AML-193 (cell line): ENCODE results near the gene PEA15.

ENCODE experiments used
- DNase-seq, 2 experiments: peaks; one replicate each; lab custom pipeline; 2025; lab: John Stamatoyannopoulos, UW

The PEA15 gene

DNA sequence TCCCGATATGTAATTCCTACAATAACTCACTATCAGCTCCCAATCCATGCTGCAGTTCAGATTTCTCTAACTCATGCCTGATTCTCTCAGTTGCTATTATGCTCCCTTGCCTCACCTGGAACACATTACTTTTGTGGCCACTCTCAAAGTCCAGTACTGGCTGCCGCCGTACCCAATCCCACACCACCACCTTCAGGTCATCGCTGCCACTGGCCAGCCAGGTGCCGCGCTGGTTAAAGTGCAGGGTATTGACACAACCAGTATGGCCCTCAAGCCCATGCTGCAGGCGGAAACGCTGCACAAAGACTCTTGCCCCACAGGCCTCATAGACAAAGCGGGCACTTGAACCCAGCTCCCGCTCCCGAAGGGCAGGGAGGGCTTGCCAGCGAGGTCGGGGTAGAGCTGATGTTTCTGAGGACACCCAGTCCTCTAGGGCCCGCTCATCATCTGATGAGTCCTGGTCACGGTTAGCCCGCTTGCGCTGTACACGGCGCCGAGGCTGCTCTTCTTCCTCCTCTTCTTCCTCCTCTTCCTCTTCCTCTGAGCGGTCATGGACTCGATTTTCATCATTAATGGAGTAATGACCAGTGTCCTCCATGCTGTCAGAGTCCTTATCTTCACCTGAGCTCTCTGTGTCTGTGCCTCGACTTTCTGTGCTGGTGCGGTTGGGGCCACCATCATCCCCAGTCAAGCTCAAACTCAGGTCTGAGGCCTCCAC, 34.6 kb downstream of the PEA15 start:
- DNase-seq = no peak

DNA sequence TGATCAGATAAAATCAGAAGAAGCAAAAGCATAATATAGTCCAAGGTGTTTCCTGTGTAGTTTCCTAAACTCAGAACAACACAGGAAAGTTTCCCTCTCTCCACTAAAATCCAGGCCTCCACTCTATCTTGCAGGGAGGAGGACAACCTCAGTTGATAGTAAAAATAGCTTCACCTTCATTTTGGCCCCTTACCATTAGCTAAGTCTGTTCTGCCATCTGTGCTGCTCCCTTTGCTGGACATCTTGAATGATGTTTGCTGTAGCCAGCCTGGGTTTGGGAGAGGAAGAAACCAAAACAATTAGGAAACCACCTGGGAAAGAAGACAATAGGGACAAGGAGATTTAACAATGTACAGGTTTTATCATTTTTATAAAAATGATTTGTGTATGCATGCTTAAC, 38.6 kb downstream of the PEA15 start:
- no peak for DNase-seq

DNA sequence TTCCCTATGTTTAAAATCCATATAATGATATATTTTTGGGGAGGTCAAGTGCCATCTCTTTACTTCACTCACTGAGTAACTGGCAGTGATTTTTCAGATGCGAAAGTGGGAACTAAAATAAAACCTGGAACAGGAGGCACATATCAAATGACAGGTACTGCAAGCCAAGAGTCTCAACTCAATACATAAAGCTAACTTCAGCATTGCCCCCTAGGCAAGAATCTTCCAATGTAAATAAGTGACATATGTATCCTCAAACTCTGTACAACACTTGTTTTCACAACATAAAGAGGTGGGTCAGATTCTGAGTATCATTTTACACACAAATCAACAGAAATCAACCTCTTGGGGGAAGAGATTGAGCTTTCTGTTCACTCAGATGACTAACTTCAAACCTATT, 39.0 kb downstream of the PEA15 start:
- no peak for DNase-seq

DNA sequence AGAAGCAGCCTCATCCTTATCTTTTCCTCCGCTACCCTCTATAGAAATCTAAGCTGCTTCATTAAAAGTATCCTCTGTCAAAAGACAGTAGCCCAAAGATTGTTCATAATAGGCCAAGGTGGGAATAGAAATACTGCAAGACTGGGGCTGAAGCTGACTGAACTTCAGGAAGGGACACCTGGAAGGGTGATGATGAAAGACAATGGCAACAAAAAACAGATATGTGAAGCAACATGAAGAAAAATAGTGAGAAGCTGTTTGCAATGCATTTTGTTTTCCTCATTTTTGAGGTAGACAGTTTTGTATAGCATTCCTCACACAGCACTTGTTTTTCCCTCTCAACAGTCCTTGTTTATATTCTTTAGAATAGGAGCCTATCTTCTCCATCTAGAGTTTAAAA, 40.2 kb downstream of the PEA15 start:
- DNase-seq = no peak

DNA sequence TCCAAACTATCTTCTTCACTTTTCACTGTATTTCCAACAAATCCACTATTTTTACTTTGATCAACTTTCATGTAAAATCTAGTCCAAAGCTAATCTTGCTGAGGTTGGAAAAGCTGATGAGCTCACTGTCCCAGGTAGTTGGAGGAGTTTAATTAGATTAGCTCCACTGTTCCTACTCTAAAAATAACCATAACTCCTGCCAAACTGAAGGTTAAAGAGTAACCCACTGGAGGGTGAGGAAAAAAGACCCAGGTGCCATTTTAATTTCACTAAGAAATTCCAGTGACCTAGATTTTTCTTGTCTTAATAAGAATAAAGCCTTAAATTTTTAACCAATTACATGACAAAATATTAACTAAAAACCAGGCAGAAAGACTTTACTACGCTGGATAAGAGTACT, 41.9 kb downstream of the PEA15 start:
- DNase-seq = no peak

DNA sequence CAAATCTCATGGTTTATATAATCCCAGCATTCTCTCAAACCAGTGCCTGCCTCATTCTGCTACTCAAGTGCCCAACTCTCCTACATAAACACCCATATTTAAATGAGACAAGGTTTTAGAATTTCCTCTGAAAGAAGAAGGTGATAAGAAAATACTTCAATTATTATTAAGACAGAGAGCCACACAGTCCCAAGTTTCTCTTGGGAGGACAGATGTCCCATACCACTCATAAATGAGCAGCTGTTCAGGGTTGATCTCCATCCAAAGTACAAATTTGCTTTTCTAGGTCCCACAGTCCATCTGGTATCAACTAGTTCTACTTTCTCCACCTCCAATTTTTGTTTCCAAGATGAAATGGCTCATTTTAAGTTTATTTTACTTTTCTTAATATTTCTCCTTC, 45.8 kb downstream of the PEA15 start:
- DNase-seq = no peak

DNA sequence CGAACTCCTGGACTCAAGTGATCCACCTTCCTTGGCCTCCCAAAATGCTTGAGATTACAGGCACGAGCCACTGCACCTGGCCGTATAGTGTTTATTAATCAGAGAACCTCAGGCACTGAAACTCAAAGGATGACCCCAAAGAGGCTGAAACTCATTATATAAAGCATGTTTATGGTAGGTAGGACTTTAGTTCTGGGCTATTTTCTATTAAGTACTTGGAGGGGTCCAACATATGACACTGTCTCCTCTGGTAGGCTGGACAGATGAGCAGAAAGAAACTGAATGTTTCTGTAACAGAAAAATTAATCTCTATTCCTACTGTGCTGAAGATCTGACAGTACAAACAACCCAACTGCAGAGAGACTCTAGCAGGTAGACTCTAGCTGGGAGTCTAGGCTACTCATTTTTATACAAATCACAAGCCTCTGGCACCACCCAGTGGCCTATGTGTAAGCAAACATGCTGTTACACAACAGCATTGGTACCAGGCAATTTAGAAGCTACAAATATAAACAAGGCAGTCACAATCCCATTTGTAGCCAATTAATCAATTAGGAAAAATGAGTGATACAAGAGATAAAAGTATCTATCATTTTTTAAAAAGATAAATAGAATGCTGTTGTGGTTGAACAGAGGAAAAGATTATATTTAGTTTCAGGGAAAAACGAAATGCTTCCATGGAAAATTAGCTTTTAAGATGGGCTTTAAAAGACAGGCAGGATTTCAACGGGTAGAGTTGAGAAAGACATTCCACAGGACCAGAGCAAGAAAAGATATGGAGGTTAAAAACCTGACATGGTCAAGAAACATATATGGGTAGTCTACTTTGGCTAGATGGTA, 46.7 kb downstream of the PEA15 start:
- peak; percentile 49 to 67 for DNase-seq

DNA sequence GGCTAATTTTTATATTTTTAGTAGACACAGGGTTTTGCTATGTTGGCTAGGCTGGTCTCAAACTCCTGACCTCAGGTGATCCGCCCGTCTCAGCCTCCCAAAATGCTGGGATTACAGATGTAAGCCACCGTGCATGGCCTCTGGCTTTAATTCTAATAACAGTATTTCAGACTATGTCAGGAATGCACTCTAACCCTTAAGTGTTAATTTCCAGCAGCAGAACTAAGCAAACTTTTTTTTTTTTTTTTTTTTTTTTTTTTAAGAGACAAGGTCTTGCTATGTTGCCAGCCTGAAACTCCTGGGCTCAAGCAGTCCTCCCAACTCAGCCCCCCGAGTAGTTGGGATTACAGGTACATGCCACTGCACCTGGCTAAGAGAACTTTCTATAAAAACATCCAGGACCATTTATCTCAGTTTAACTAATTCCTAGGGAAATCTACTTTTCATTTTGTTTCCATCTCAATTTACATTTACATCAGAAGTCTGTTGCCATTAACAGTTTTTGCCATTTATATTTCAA, 50.7 kb downstream of the PEA15 start:
- DNase-seq = no peak

DNA sequence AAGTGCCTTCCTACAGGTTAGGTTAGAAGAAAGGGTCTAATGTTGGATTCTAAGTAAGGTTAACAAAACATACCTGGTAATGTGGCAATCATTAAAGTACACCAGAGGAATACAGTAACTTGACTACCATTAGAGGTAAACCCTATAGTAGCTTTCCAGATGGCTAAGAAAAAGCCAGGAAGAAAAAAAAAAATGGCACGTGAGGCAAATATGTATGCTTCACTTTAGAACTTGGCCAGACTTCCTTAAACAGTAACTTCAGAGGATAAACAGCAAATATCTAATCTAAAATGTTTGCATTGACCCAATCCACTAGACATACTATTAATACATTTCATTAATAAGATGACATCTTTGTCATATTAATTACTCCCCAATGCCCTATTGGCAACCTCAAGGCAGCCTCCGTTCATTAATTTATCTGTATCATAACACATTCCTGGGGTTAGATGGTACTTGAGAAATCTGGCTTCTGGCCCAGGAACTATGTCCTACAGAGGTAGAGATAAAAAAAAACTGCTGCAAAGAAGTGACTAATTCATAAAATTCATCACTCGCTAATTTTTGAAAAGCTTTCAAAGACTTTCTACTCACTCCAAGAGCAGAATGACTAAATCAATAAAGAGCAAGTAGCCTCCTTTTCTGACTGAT, 51.3 kb downstream of the PEA15 start:
- no peak for DNase-seq

DNA sequence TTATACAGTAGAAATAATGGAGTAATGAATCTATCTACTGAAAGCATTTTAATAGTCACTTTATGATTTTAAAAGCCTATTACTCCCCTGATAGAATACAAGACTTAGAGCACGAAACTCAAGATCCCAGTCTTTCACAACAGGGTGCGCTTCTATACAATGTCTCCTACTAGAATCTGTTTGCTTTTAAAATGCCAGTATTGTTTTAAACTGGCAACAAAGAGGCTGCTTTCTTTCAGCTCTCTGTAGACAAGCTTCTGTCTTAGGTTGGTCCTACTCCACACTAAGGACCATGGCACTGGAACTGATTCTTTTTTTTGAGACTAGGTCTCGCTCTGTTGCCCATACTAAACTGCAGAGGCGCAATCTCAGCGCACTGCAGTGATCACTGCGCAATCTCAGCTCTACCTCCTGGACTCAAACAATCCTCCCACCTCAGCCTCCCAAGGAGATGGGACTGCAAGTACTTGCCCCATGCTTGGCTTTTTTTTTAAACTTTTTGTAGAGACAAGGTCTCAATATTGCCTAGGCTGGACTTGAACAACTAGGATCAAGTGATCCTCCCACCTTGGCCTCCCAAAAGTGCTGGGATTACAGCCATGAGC, 52.3 kb downstream of the PEA15 start:
- no peak for DNase-seq

DNA sequence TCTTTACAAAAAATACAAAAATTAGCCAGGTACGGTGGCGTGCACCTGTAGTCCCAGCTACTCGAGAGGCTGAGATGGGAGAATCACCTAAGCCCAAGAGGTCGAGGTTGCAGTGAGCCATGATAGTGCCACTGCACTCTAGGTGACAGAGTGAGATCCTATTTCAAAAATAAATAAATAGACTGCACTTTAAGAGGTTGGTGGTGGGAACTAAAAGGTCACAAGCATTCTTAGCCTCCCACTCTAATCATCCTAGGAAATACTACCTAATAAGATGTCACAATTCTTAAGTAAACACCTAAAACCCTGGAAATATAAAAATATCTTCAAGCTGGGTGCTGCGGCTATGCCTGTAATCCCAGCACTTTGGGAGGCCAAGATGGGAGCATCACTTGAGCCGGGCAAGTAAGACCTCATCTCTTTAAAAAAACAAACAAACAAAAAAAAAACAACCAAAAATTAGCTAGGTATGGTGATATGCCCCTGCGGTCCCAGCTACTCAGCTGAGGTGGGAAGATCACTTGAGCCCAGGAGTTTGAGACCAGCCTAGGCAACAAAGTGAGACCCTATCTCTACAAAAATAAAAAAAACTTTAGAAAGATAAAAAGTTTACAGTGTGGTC, 53.1 kb downstream of the PEA15 start:
- DNase-seq = no peak

DNA sequence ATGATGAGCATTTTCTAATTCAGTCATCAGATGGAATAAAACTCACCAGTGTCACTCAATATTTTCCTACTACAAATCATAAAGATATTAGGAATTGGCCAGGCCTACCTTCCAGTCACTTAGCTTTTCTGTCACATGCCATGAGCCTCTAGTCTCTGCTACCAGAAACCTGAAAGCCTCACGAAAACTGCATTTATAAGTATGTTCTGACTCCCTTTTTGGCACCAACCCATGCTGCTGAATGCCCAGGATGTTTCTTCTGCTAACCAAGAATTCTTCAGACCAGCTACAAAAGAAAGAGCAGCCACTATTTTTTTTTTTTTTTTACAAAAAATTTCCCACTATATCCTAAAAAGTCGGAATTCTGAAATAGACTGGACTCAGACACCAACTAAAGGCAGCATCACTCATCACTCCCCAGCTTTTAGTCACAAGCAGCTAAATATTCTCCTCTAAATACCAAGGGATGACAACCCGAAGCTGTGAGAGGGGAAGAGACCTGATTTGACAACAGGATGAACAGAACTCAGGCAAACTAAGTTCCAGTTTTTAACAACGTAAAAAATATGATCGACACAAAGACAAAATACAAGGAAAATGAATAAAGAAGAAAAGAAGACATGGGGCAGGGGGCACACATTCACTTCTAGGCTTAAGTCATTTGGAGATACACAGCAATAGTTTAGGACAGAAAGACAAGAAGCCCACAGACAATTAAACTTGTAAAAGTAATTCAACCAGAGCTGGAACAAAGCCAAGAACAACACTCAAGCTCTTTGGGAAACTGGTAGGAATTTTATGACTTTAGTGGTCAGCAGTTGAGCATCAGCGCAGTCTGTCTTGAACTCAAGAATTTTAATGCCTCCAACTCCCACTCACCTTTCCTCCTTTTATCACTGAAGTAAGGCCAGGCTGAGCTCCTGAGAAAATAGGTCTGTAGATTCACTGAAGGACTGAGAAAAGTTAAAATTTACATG, 55.5 kb downstream of the PEA15 start:
- DNase-seq = no peak

DNA sequence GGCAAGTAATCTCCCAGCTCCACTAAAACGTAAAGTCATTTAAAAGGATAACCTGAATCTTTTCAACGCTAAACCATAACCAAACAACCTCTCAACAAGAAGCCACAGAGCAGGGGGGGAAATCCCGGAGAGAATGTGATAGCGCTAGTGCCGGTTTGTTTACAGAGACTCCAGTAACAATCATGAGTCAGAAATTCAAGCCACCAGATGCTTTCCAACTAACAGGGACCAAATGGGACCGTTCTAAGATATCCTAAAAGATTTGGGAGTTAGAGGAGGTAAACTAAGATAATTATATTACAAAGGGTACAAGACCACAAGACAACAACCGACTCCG, 56.3 kb downstream of the PEA15 start:
- peak in 1 of 2 experiments; percentile 17 for DNase-seq

DNA sequence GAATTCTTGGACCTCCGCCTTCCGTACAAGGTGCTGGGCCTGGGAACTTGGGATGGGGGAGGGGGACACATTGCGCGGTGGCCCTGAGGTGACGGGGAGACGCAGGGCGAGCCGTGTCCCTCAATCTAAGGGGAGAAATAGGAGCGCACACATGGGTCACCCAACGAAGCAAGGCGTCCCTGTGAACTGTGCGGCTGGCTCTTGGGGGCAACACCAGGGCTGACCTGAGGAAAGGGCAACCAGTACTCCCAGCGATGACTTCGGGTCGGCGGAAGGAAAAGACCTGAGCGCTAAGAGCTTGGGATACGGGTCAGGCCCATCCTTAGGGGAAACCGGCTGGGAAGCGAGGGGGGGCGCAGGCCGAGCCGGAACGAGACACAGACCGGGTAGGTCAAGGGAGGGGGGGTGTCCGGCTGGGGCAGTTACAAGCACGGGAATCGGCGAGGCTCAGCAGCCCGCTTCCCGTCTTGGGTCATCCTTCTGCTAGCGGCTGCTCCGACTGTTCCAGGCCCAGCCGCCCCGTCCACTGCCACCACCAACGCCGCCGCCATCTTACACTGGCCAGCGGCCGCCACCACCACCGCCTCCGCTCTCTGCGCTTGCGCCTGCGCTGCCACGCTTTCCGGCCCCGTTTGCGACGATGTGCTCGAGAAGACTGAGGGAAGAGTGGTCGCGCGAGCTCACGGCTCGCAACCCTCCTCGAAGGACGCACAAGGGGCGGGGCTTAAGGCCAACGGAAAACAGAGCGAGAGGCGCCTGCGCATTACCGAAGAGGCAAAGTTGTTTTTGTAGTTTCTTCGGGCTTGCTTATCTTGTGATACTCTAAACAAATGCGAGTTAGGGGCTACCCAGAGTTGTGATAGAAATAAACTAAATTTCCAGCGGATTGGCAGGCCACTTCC, 57.0 kb downstream of the PEA15 start, which contains the start of gene DCAF8:
Gene DCAF8, minus strand, starts transcription at position 657 of the 902 bp plus-strand sequence. CDS start 18,541 bp downstream, outside the sequence.
- peak; percentile 95 to 96 for DNase-seq

DNA sequence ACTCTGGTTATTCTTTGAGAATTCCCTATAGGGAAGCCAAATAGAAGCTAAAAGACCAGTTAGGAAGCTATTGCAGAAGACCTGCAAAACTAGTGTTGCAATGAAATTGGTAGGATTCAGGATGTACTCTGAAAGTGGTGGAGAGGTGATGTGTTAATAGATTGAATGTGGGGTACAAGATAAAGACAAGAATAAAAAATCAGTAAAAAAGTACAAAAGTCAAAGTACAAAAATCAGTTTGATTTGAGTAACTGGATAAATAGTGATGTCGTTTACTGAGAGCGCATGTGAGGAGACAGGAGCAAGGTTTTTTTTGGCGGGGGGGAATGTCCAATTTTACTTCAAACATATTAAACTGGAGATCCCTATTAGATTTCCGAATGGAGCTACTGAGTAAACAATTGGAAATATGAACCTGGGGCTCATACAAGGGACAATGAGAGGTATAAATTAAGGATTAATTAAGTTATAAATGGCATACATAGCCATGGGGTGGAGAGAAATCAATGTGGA, 59.7 kb downstream of the PEA15 start:
- no peak for DNase-seq
